HG03378 (cell line): ENCODE measurements around the gene LIMK1.
A peak's percentile ranks its signal among the peaks of the same experiment; 100 is the strongest.

Experiments
- ATAC-seq: cut with Tn5 transposase; IDR thresholded peaks from one replicate; pipeline ENCODE4 v1.9.1; 2021; ENCODE audit warnings: mild to moderate bottlenecking, moderate library complexity; ENCODE audit not compliant: unreplicated experiment

Gene LIMK1

GRCh38 chr7:74082770-74083116 lies 861 bp upstream of the LIMK1 start:
- no peak for ATAC-seq

- ATAC-seq = no peak
Observed at GRCh38 chr7:74083928-74084721, 521 bp downstream of the LIMK1 start.

GRCh38 chr7:74084722-74085578 lies 1.3 kb downstream of the LIMK1 start:
- ATAC-seq = no peak

- ATAC-seq = no peak
Observed at GRCh38 chr7:74087791-74088453, 4.3 kb downstream of the LIMK1 start.

- peak; percentile 1 for ATAC-seq
Observed at GRCh38 chr7:74092321-74092963, 8.8 kb downstream of the LIMK1 start.

- ATAC-seq = peak; percentile 48
Observed at GRCh38 chr7:74092964-74093471, 9.4 kb downstream of the LIMK1 start.

GRCh38 chr7:74093671-74094223 lies 10.1 kb downstream of the LIMK1 start:
- ATAC-seq = peak; percentile 3

GRCh38 chr7:74094224-74095101 lies 10.9 kb downstream of the LIMK1 start:
- peak; percentile 58 for ATAC-seq

GRCh38 chr7:74095135-74095534 lies 11.5 kb downstream of the LIMK1 start:
- no peak for ATAC-seq

GRCh38 chr7:74097937-74098614 lies 14.5 kb downstream of the LIMK1 start:
- no peak for ATAC-seq

- no peak for ATAC-seq
Observed at GRCh38 chr7:74099031-74099430, 15.4 kb downstream of the LIMK1 start.

GRCh38 chr7:74101061-74101681 lies 17.6 kb downstream of the LIMK1 start:
- peak; percentile 72 for ATAC-seq

- ATAC-seq = no peak
Observed at GRCh38 chr7:74103219-74103772, 19.7 kb downstream of the LIMK1 start.

GRCh38 chr7:74104702-74105101 lies 21.1 kb downstream of the LIMK1 start:
- no peak for ATAC-seq

- ATAC-seq = no peak
Observed at GRCh38 chr7:74105992-74106391, 22.4 kb downstream of the LIMK1 start.

- ATAC-seq = no peak
Observed at GRCh38 chr7:74106846-74107245, 23.2 kb downstream of the LIMK1 start.

- ATAC-seq = no peak
Observed at GRCh38 chr7:74115326-74115725, 31.7 kb downstream of the LIMK1 start.

- no peak for ATAC-seq
Observed at GRCh38 chr7:74116356-74116755, 32.8 kb downstream of the LIMK1 start.
